ENCODE data around the gene CYP46A1.
"Not testable (repeated sequence)": the region's sequence is repeated elsewhere in the genome, so short reads cannot be mapped to it uniquely, and the experiment has no call there.

Gene CYP46A1

DNA sequence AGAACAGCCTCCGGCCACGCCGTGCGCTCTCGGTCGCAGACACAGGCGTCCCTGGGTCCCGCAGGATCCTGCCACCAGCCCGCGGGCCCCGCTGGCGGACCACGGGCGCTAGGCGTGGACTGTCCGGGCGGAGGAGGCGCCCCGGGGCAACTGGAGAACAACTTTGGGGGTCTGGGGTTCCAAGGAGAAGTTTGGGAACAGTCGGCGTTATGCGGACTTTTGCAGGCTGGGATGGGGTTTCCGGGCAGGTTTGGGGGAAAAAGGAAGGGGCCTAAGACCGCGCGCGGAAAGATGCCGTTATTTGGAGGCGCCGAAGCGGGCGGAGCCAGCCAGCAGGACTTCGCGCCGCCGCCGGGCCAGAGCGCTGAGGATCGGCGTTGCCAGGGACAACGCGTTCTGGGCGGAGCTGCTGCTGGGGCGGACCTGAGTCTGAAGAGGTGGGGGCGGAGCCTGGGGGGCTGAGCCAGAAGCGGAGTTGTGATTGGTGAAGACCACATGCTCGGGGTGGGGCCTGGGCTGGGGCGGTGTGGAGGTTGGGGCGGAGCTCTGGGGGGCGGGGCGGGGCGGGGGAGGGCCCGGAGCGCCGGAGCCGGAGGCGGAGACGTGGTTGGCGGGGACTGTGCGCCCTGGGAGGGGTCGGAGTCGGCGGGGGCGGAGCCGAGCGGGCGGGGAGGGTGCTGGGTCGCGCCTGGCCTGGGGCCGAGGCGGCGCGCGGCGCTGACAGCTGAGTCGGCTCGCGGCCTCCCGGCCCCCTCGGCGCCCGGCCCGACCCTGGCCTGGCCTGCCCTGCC, at the start of gene CYP46A1:
TSS of gene CYP46A1 (plus strand) at position 680 of the 791 bp plus-strand sequence. CDS start 120 bp downstream, outside the sequence.
- peak; percentile 99 for DNase-seq
- peak; percentile 95 for ATAC-seq

DNA sequence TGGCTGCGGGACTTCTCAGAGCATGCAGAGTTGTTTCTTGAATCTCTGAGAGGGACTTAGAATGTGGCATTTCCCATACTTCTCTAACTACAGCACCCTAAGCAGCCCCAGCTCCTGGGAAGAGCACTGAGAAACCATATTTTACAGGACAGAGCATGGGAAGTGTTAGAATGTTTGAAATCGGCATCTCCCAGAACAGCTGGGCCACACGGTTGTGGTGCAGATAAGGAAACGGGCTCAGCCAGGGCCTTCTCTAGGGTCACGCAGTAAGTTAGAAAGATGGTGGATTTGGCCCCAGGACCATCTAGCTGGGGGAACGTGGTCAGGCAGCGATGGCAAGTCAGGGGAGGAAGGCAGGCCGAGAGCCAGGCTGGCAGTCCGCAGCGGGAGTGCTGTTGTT, 49.7 kb upstream of the CYP46A1 start:
- ATAC-seq (no peak), DNase-seq (no peak)

DNA sequence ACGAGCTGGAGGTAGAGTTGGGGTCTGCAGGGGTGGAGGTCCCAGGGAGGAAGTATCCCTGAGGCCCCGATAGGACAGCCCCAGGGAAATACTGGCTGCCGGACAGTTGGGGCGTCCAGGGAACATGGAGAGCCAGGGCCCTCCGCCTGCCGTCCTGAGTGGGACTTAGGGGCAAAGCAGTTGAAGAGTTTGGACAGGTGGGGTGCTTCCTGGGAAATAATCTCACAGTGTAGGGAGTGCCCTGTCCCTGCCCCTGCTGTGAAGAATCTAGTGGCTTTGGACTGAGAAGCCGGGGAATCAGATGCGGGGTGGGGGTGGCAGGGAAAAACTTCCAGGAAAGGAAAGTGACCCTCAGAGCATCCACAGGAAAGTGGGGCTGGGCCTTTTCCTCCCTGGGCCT, 49.0 kb upstream of the CYP46A1 start:
- ATAC-seq (no peak), DNase-seq (no peak)

DNA sequence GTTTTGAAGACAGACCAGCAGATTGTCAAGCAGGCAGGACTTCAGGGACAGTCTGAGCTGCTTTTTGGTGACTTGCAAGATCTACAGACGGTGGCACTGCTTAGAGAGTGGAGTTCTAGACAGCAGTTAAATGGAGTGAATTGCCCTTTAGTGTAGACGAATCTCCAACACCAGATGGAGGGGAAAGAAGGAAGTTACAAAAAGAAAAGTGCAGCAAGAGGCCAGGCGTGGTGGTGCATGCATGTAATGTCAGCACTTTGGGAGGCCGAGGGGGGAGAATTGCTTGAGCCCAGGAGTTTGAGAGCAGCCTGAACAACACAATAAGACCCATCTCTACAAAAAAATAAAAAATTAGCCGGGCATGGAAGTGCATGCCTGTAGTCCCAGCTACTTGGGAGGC, 47.6 kb upstream of the CYP46A1 start:
- no peak for ATAC-seq
- no peak for DNase-seq

DNA sequence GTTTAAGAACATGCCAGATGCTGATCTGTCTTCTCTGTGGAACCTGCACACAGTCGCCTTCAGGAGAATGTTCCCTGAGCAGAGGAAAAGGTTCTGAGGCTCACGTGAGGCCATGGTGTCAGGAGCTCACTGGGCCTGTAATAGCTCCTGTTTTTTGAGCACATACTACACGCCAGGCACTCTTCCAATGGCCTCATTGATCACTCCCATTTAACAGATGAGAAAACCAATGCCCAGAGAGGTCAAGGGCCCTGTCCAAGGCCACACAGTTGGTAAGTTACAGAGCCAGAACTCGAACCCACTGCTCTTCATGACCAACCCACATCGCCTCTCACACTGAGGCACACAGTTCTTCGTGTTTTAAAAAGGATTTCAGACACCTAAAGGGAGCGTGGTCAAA, 46.5 kb upstream of the CYP46A1 start:
- DNase-seq (no peak), ATAC-seq (no peak)

DNA sequence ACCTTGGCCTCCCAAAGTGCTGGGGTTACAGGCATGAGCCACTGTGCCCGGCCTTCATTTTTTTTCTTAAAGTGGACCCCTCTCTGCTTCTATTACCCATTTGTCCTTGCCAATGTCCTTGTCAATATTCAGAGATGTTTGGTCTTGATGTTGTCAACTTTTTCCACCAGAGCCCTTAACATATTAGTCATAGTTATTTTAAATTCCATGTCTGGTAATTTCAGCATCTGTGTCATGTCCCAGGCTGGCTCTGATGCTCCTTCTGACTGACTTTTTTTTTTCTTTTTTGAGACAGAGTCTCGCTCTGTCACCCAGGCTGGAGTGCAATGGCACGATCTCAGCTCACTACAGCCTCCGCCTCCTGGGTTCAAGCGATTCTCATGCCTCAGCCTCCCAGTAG, 41.3 kb upstream of the CYP46A1 start:
- not testable (repeated sequence) for DNase-seq, ATAC-seq

DNA sequence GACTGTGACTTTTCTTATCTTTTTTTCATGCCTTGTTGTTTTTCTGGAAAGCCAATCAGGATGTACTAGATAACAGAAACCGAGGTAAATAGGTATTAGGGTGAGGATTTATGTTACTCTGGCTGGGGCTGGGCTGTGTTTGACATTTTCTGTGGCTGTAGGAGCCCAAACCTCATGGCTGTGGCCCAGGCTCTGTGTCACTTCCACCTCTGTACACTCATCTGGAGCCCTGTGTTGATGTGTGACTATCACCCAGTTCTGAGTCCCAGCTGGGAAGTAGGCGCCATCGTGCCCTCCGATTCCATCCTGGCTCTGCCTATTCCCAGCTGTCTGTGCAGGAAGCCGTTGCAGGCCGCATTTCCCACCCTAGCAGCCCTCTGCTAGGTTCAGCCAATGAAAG, 40.8 kb upstream of the CYP46A1 start:
- ATAC-seq, result peak; percentile 70
- no peak for DNase-seq

DNA sequence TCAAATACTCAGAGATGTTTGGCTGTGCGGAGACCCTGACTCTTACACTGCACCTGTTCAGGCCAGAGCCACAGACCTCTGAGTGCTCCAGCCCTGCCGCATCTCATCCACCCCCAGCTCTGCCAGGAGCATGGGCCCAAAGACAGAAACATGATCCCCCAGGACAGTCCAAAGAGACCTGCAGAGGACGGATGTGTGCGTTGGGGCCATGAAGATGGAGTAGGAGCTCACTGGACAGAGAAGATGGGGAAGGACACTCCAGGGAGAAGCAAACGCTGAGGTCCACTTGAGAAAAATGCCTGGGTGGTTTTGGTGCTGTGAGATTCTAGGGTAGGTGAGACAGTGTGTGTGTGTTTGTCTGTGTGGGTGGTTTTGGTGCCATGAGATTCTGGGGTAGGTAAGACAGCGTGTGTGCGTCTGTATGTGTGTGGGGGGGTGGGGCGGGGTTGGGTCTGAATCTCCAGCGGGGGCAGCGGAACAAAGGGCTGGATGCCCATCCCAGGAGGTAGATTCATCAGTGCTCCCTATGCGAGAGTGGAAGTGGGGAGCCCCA, 40.0 kb upstream of the CYP46A1 start:
- no peak for ATAC-seq
- DNase-seq, result no peak

DNA sequence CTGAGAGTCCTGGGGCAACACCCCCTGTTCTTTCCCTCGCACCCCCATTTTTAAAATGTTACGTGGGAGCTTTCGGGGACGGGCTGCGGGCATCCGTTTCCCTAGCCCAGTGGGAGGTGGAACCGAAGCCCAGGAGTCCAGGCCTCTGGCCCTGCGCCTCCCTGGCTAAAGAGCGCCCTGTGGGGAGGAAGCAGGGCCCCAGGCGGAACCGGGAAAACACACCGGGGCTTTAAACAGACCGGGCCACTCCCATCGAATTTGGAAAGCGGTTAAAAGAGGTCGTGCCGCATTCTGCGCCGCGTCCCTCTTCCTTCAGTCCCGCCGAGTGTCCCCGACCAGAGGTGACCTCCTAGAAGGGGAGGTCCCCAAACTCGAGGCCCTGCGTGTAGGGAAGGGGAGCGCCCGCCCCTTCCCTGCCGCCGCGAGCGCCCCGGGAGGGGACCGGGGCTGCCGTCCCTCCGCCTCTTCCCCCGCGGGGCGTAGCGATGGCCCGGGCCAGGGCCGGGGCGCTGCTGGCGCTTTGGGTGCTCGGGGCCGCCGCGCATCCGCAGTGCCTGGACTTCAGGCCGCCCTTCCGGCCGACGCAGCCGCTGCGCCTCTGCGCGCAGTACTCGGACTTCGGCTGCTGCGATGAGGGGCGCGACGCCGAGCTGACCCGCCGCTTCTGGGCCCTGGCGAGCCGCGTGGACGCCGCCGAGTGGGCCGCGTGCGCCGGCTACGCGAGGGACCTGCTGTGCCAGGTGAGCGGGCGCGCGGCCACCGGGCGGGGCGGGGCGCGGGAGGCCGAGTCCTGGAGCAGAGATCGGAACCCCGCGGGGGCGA, 39.2 kb upstream of the CYP46A1 start, which contains the start of gene HHIPL1:
TSS of gene HHIPL1 (plus strand) at position 407 of the 822 bp plus-strand sequence. CDS start at position 486, 79 bp downstream.
- ATAC-seq (no peak), DNase-seq (no peak)

DNA sequence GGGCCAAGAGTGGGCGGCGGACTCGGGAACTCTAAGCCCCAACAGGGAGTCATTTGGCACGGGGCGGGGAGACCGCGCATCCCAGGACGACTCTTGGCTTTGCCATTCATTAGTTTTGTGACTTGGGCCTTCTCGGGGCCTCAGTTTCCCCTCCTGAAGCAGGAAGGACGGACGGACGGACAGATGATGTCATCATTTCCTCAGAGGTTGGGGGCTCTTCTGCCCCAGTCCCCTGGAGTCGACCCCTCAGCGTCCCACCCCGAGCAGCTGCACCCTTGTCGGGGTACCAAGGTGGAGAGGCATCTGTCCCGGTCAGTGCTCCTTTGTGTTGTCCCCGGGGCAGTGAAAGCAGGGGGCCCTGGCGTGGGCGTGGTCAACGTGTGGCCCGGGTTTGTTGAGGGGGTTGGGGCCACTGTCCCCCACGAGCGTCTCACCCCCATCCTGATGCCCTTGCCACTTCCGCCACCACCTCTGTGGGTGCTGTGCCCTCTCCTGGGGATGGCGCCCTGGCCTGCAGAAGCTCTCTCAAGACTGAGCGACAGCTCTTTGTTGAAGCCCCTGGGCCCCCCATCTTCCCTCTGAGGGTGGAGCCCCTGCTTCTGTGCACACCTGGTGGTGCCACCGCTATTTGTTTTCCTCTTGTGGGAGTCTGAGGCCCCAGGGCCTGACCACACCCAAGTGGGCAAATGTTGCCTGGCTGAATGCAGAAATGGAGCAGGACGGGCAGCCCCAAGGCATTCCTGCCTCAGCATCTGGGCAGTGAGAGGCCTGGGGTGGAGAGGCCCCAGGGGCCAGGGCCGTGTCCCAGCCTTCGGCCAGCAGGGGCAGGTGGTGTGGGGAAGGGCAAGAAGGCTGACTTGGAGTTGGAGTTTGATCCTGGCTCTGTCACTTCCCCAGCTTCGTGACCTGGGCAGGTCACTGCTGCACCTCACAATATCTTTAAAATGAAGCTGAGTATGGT, 38.3 kb upstream of the CYP46A1 start:
- DNase-seq, result no peak
- ATAC-seq, result no peak

DNA sequence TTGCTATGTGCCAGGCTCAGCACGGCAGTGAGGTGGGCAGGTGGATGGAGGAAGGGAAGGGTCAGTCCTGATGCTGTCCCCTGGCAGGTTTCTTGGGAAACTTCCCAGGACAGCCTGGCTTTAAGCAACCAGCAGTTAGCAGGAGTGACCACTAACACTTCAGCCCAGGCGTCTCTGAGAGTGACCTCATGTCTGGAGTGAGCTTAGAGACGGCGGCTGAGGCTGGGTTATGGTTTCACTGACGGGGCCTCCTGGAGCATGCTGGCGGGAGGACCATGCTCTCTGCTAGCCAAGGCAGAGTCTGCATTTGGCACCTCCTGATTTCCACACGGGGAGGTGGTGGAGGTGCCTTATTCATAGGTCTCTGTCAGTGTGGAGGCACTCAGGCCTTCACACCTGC, 36.7 kb upstream of the CYP46A1 start:
- DNase-seq (no peak), ATAC-seq (no peak)

DNA sequence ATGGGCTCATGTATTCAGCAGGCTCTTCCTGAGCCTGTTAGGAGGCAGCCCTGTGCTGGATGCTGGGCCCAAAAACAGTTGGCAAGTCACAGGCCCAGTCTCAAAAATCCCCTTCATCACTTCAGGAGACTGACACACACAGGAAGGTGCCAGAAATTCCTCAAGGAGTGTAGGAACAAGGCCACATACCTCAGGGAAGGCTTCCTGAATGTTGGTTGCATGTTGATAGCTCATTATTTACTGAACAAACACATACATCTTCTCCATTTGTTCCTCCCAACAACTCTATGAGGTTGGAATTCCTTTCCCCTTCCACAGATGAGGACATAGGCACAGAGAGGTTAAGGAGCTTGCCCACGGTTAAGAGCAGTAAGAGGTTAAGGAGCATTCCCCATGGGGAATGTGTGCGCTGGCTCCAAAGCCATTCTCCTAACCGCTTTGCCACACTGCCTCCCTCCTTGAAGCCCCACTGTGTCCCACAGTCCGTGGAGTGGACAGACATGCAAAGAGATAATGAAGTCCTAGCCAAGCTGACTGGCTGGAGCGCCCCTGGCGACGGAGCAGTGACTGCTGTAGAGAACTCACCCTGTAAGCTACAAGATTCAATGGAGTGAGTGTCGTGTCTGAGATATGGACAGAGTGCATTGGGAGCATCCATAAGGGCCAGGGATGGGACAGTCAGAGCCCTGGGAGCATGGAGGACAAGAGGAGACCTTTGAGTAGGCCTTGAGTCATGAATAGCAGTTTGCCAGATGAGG, 35.9 kb upstream of the CYP46A1 start:
- DNase-seq (no peak), ATAC-seq (no peak)

DNA sequence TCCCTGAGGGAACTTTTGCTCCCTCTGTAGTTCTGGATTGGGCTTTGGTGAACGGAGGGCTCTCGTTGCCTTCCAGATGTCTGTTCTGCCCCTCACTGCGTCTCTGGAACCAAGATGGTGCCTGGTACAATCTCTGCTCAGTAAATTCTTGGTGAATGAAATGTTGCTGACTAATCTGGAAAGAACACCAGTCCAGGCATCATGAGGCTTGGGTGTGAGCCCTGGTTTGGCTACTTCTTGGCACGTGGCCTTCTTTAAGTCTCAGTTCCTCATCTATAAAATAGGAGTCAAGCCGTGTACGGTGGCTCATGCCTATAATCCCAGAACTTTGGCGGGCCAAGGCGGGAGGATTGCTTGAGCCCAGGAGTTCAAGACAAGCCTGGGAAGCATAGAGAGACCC, 34.9 kb upstream of the CYP46A1 start:
- ATAC-seq, result no peak
- no peak for DNase-seq

DNA sequence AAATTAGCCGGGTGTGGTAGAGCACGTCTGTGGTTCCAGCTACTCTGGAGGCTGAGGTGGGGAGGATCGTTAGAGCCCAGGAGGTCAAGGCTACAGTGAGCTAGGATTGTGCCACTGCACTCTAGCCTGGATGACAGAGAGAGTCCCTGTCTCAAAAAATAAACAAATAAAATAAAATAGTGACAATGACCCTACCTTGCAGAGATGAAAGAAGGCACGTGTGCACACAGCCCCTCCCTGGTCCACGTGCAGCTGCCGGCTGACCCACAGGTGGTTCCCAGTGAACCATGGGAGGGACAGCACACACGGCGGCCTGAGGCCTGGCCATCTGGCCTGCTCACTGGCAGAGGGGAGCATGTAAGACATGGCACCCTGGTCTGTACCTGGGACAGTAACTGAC, 34.5 kb upstream of the CYP46A1 start:
- DNase-seq, result no peak
- no peak for ATAC-seq

DNA sequence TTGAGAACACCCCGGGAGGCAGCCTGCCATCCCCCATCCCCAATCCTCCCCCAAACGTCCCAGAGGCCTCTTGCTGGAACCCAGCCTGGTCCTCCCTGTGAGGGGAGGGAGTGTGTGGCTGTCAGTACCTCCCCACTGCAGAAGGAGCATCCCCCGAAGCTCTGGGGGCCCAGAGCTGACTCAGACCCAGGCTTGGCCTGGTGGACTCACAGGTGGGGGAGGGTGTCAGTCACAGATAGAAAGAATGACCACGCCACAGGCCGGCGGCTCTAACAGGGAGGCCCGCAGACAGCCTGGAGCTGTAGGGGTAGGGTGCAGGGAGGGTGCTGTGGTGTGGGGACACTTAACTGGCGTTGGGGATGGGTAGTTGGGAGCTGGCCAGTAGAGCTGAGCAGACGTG, 33.9 kb upstream of the CYP46A1 start:
- ATAC-seq (no peak), DNase-seq (no peak)

DNA sequence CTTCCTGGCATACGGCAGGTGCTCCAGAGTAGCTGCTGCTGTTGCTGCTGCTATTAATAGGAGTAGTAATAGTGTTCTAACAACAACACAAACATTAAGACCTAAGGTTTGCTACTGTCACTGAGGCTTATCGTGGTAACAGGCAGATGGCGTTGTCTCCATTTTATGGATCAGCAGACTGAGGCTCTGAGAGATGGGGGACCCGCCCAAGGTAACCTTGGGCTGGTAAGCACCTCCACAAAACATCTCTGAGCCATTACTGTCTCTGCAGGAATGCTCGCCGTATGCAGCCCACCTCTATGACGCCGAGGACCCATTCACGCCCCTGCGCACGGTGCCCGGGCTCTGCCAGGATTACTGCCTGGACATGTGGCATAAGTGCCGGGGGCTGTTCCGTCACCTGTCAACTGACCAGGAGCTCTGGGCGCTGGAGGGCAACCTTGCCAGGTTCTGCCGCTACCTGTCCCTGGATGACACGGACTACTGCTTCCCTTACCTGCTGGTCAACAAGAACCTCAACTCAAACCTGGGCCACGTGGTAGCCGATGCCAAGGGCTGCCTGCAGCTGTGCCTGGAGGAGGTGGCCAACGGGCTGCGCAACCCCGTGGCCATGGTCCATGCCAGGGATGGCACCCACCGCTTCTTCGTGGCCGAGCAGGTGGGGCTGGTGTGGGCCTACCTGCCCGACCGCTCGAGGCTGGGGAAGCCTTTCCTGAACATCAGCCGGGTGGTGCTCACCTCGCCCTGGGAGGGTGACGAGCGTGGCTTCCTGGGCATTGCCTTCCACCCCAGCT, 31.9 kb upstream of the CYP46A1 start:
- no peak for ATAC-seq
- DNase-seq, result no peak

DNA sequence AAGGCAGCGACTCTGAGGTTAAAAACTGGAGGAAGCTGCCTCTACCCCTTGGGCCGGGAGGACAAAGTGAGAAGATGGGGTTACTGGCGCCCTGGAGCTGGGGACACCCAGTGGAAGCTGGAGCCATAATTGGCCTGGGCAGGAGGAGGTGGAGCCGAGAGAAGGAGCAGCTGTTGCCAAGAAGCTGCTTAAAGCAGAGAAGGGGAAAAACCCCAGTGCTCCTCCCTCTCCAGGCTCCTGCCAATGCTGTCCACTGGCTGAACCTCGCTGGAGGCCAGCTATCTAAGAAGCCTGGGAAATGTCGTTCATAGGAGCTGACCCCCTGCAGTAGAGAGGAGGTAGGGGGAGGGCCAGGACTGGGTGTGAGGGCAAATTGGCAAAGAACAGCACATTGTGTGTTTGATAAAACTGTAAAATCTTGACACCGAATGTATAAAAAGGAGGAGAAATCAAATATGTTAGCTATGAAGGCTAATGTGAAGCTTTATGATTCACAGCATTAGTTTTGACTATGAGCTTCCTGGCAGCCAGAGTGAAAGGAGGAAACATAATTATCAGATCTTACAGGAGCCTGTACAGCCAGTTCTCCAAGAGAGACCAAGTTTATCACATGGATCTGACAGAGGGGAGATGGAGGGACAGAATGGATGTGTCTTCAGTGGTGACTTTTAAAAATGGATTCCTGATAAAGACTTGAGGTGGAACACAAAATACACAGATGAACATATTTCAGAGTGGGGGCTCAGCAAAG, 29.7 kb upstream of the CYP46A1 start:
- ATAC-seq (no peak), DNase-seq (no peak)

DNA sequence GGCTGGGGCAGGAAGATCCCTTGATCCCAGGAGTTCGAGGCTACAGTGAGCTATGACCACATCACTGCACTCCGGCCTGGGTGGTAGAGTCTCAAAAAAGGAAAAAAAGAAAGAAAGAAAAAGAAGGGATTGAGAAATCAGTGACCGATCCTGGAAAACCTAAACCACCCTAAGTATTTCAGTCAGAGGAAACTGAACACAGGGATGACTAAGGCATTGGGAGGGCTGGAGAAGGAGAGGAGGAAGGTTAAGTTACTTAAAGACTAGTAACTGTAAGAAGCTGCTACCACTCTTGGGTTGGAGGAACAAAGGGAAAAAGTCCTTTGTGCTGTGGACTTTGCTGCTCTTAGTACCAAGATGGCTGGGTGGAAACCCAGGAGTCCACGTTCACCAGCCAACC, 28.6 kb upstream of the CYP46A1 start:
- ATAC-seq (no peak), DNase-seq (no peak)

DNA sequence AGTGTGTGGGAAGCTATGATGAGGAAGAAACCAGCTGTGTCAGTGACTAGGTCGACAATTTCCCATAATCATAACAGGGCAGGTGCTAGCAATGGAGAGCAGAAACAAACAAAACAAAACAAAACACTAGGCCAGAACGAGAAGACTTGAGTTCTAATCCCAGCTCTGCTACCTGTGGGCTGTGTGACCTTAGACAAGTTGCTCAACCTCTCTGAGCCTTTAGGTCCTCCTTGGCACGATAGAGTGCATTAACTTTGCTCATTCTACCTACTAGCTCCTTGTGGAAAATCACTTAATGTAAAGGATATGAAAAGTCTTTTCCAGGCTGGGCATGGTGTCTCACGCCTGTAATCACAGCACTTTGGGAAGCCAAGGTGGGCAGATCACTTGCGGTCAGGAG, 27.9 kb upstream of the CYP46A1 start:
- ATAC-seq, result no peak
- no peak for DNase-seq
